Suppressor macrophage (primary cell): ENCODE measurements around the gene CASP9.
A peak's percentile ranks its signal among the peaks of the same experiment; 100 is the strongest.

Experiments used
- DNase-seq, 4 experiments: peaks; one replicate each; pipeline ENCODE4 v3.0.0-alpha.2; 2020 to 2022
- total RNA-seq, 17 experiments: gene quantifications; one replicate each; lab custom pipeline; 2026; ENCODE audit warnings: mixed read lengths in 6 of 17, inconsistent platforms in 3 of 17; lab: John Stamatoyannopoulos, UW

CASP9 gene
- total RNA-seq: 3.4 to 14.6 (median 9.3) reads per million in 17 experiments

- DNase-seq: no peak
Measured at GRCh38 chr1:15524021-15524282, at the start of gene CASP9. CASP9 (minus strand) TSS chr1:15524215; CDS start chr1:15524200, 15 bp downstream.

GRCh38 chr1:15573477-15573876, 49.5 kb upstream of the CASP9 start:
- DNase-seq: no peak

GRCh38 chr1:15571266-15571665, 47.3 kb upstream of the CASP9 start:
- no peak for DNase-seq

GRCh38 chr1:15570861-15571260, 46.8 kb upstream of the CASP9 start:
- no peak for DNase-seq

GRCh38 chr1:15568387-15569073, 44.5 kb upstream of the CASP9 start:
- DNase-seq: no peak

- no peak for DNase-seq
Measured at GRCh38 chr1:15559189-15559810, 35.3 kb upstream of the CASP9 start.

- DNase-seq: no peak
Measured at GRCh38 chr1:15558516-15558915, 34.5 kb upstream of the CASP9 start.

GRCh38 chr1:15557594-15557993, 33.6 kb upstream of the CASP9 start:
- DNase-seq: no peak

GRCh38 chr1:15557008-15557407, 33.0 kb upstream of the CASP9 start:
- no peak for DNase-seq

- no peak for DNase-seq
Measured at GRCh38 chr1:15550573-15550972, 26.6 kb upstream of the CASP9 start.

- no peak for DNase-seq
Measured at GRCh38 chr1:15546641-15547040, 22.6 kb upstream of the CASP9 start.

- DNase-seq: no peak
Measured at GRCh38 chr1:15543589-15544568, 19.9 kb upstream of the CASP9 start.

- no peak for DNase-seq
Measured at GRCh38 chr1:15543251-15543588, 19.2 kb upstream of the CASP9 start.

- DNase-seq: no peak
Measured at GRCh38 chr1:15542388-15543250, 18.6 kb upstream of the CASP9 start.

- DNase-seq: no peak
Measured at GRCh38 chr1:15541231-15541792, 17.3 kb upstream of the CASP9 start.

- DNase-seq: no peak
Measured at GRCh38 chr1:15540186-15540585, 16.2 kb upstream of the CASP9 start.

- DNase-seq: no peak
Measured at GRCh38 chr1:15538771-15539170, 14.8 kb upstream of the CASP9 start.

- DNase-seq: peak in 2 of 4 experiments; percentile 47 to 50
Measured at GRCh38 chr1:15531682-15532081, 7.7 kb upstream of the CASP9 start.

GRCh38 chr1:15531003-15531402, 7.0 kb upstream of the CASP9 start:
- DNase-seq: no peak

- peak; percentile 99 to 100 (median 100) for DNase-seq
Measured at GRCh38 chr1:15526490-15527339, 2.7 kb upstream of the CASP9 start, which contains the start of gene DNAJC16. DNAJC16 (plus strand) TSS chr1:15526848; CDS start chr1:15529106, 2,258 bp downstream.

GRCh38 chr1:15526021-15526489, 2.0 kb upstream of the CASP9 start:
- no peak for DNase-seq
